CD4-positive, alpha-beta T cell treated with Interleukin-21 for 1 hour (primary cell): ENCODE measurements around the gene COL27A1.
"Not testable (repeated sequence)": the region's sequence is repeated elsewhere in the genome, so short reads cannot be mapped to it uniquely, and the experiment has no call there.

Experiments
- DNase-seq: peaks from one replicate; pipeline ENCODE4 v3.0.0-alpha.2; 2020

COL27A1 gene

DNA sequence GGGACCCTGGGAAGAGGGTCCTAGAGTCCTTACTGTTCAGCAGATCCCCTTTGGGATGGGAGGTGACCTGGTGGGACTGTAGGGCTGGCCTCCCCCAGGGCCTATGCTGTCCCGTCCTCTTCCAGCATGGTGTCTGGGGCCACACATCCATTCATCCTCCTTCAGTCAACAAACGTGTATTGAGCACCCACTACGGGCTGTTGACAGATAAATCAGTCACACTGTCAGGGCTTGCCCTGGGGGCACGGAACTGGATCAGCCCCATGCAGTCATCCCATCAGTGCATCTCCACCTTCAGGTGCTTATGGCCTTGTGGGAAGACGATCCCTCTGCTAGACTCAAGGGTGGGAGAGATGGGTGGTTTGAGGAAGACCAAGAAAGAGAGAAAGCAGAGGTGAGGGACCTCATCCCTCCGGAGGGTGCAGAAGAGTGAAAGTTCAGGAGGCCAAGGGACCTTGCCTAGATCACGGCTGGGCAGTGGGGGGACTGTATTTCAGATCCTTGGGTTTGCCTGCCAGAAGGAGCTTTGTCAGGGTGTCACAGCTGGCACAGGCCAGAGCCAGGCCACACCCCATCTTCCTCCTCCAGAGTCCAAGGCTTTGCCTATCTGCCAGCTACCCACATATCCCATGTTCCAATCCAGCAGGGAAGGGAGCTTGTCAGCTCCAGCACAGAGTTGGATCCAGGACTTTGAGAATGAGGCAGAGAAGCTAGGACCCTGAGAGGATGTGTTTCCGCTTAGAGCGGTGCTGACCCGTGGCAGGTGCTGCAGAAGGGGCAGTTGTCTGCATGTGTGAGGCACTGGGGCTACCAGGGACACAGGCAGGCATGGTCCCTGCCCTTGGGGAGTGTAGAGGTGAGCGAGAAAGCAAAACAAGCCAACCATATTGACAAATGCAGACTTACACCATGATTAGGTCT lies 30.5 kb downstream of the COL27A1 start:
- DNase-seq, result no peak

DNA sequence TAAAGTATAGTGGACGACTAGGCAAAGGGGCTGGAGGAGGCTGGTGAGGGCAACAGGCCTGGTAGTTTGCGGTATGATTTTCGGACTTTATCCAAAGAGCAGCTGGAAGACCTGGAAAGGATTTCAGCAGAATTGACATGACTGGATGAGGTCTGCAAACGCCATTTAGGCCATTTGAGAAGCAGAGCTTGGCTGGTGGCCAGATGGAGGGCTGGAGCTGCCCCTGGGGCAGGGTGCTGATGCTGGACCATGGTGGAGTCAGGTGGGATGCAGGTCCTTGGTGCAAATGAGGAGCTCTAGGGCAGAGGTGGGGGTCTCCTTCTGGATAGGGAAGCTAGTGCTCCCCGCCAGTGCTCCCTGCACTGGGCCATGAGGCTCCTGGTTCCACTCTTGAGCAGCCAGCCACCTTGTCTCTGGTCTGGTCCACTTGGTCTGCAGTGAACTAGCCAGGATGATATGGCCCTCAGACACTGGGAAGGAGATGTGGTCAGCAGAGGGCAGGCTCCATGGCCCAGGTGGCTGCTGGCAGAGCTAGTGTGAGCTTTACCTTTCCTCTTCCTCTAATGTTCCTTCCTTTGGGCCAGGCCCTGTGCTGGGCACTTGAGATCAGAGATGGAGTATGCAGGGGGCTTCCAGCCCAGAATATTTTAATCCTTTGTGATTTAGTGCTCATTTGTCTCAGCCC lies 31.4 kb downstream of the COL27A1 start:
- no peak for DNase-seq

DNA sequence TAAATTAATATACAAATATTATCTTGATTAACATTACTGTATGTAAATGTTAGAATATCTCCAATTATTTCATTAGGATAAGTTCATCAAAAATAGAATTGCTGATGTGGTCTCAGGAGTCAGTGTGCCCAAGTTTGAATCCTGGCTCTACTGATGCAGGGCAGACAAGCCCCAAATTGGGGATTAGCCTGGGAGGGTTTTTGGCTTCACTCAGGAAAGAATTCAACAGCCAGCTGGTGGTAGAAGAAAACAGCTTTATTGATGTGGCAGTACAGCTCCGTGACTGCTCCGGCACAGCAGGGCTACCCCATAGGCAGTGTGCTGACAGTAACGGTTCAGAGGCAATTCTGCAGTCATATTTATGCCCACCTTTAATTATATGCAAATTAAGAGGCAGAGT lies 32.5 kb downstream of the COL27A1 start:
- DNase-seq, result no peak

- no peak for DNase-seq
Measured at GRCh38 chr9:114189823-114190562, 34.7 kb downstream of the COL27A1 start.

DNA sequence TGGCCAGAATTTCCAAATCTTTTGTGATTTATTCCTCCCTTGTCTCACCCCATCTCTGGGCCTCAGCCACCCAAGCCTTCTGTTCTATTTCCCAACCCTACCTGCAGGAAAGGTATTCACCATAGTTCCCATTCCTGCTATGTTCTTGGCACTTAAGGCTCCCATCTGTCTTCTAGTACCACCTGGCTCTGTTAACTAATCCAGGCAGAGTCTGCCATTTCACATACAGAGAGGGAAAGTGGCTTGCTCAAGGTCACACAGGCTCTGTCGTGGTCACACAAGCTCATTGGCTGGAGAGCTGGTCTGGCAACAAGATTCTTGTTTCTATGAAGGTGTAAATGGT lies 35.2 kb downstream of the COL27A1 start:
- no peak for DNase-seq

DNA sequence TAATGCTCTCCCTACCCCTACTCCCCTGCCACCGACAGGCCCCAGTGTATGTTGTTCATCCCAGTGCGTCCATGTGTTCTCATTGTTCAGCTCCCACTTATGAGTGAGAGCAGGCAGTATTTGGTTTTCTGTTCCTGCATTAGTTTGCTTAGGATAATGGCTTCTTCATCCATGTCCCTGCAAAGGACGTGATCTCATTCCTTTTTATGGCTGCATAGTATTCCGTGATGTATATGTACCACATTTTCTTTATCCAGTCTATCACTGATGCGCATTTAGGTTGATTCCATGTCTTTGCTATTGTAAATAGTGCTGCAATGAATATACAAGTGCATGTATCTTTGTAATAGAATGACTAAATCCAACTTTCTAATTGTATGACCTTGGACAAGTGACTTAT lies 36.1 kb downstream of the COL27A1 start:
- DNase-seq, result not testable (repeated sequence)

- DNase-seq, result no peak
Measured at GRCh38 chr9:114192539-114192938, 37.2 kb downstream of the COL27A1 start.

- no peak for DNase-seq
Measured at GRCh38 chr9:114193090-114193489, 37.8 kb downstream of the COL27A1 start.

- DNase-seq, result no peak
Measured at GRCh38 chr9:114196117-114196516, 40.8 kb downstream of the COL27A1 start.

DNA sequence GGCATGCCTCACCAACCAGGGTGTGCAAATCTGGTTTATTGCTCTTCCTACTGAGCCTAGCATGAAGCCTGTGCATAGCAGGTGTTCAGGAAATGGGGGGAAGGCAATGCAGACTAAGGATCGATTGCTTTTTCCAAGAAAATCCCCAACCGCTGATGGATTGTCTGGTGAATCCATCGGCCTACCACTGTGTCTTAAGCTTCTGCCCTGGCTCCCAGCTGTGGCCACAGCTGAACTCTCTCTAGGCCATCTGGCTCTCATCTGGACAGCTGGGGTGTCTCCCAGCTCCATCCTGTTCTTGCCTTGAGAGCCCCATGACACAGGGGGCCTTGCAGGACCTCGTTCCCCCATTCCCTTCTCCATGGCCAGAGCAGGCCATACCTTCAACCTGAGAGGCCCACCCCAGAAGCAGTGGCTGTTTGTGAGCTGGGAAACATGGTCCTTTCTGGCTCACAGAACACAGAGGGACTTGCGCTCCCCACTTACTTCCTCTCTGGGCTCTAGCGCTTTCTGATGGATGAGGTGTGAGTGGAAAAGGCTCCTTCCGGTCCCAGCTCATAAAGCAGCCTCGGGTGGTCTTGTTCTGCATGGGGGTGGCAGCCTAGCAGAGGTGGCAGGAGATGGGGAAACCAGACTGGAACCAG lies 41.8 kb downstream of the COL27A1 start:
- DNase-seq, result no peak

DNA sequence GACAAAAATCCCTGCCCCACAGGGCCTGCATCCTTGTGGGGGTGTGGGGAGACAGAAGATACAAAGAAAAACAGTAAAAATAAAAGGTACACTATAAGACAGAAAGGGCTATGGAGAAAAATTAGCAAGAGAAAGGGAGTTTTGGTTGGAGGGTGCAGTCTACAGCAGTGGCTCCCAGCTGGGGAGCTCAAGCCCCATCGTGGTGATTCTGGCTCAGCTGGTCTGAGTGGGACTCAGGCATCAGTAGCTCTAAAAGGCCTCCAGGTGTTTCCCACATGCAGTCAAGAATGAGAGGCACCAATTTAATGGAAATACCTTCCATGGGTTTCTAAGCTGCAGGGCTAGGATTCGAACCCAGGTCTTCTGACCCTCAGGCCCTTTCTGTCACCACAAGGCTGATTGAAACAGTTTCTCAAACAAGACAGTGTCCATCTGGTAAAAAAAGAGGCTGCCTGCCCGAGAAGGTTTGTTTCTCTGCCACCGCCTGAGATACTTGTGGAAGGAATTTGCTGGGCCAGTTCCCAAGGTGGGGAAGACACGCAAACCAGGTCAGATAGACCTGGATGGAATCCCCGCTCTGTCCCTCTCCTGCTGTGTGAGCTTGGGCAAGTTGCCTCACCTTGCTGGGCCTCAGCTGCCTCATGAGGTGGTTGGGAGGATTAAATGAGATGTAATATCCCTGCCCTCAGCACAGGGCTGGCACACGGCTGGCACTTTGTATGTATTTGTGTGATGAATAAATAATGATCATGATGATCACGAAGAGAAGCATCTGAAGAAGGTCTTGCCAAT lies 43.1 kb downstream of the COL27A1 start:
- no peak for DNase-seq

DNA sequence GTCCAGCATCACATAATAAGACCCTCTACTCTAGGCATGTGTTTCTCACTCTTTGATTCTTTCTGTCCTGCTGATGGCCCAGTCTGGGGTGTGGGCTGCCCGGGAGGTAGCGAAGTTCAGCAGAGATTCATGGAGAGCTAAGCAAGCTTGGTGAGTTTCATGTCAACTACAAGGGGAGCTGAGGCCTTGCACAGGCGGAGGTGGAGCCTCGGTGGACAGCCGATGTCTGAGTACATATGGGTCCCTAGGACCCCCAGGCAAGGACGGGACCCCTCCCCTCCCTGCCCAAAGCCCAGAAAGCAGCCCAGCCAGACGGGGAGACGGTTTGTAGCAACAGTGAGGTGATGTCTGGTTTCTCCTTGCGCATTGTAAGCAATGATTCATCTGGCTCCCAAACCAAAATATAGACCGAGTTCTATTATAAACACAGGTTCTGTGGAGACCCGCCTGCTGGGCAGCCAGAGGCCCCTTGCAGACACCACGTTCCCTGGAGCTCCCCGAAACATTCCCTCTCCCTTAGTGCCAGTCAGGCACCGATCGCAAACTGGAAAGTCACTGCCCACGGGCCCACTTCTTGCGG lies 45.5 kb downstream of the COL27A1 start:
- DNase-seq, result no peak

GRCh38 chr9:114202396-114202795 lies 47.1 kb downstream of the COL27A1 start:
- DNase-seq, result no peak

- no peak for DNase-seq
Measured at GRCh38 chr9:114202849-114203248, 47.5 kb downstream of the COL27A1 start.

- no peak for DNase-seq
Measured at GRCh38 chr9:114203410-114204140, 48.2 kb downstream of the COL27A1 start.

- DNase-seq, result no peak
Measured at GRCh38 chr9:114204265-114204664, 48.9 kb downstream of the COL27A1 start.

GRCh38 chr9:114205171-114206015 lies 50.1 kb downstream of the COL27A1 start:
- DNase-seq, result no peak

DNA sequence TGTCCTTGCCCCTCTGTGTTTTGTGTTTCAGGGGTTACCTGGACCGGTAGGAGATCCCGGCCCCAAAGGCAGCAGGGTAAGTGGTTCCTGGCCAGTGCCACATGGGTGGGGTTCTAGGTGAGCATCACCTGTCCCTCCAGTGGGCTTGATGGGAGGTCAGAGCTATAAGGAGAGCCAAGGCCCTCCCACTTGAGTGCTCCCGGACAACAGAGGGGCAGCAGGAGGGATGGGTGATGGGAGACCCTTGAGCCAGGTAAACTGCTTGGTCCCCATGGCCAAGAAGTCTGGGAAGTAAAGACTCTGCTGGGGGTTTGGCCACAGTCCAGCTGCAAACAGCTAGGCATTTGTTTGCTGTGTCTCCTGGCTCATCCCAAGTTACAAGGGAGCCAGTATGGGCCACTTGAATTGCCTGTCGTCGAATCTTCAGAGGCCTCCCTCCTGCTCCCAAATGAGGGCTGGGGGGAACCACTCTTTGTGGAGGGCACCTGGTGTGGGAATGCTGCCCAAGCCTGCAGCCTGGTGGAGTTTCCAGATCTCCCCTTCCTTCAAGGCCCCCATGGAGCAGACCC lies 51.0 kb downstream of the COL27A1 start:
- no peak for DNase-seq

DNA sequence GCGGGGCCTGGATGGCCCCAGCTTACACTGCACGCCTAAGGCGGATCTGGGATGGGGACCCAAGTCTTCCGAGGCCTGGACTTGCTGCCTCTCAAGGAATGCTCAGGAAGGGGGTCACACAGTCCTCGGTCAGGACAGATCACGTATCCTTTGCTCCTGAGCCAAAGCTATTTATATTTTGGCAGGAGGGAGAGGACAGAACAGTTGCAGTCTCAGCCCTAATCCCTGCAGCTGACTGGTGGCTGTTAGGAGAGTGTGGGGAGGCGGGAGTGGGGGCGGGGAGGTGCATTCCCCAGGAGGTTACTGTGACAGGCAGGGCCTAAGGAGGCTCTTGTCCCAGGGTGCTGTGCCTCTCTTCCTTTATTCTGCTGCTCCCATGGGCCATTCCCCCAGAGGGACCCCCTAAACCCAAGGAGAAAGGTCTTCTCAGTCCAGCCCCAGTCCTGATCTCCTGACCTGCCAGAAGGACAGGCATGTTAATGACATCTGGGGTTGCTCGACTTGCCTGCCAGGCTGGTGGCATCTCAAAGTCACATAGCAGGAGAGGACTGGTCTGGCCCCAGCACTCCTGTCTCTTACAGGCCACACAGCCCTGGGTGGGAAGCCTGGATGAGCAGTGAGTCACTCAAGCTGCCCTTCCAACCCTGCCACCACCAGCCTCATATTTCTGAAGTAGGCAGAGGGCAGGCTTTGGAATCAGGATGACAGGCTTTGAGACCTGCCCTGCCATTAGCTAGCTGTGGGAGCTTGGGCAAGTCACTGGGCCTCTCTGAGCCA lies 51.9 kb downstream of the COL27A1 start:
- DNase-seq, result no peak
